Vagina (tissue), 2 donors: ENCODE measurements around the gene ZBTB33.

Source experiments
- CTCF ChIP-seq, 3 experiments: fragments of 450-650 bp in 2 of 3; fragments of 200-600 bp in 1 of 3; sonication (generic) in 1 of 3; IDR thresholded peaks; one replicate each; pipeline ENCODE4 v1.5.1; 2017 to 2019; ENCODE audit warnings: antibody characterized with exemption in 3 of 3, mild to moderate bottlenecking in 2 of 3, moderate library complexity in 2 of 3
- POLR2AphosphoS5 ChIP-seq, 2 donors: sonication (generic); formaldehyde crosslinking; IDR thresholded peaks; one replicate each; pipeline ENCODE4 v1.9.0; 2017; ENCODE audit warnings: antibody characterized with exemption in 2 of 2, mild to moderate bottlenecking in 2 of 2, low read depth in 1 of 2; ENCODE audit not compliant: insufficient read depth in 1 of 2

GRCh38 chrX:120251471-120252011, 929 bp downstream of the ZBTB33 start:
- TF ChIP-seq CTCF (IDR thresholded peaks at IDR 0.05) (no peak), POLR2AphosphoS5 (IDR thresholded peaks at IDR 0.05; ENCODE audit: insufficient read depth in 1 of 2, low read depth in 1 of 2) (no peak)
